Inflammatory macrophage (primary cell): ENCODE measurements around the gene NPHP4.
"Not testable (repeated sequence)": the region's sequence is repeated elsewhere in the genome, so short reads cannot be mapped to it uniquely, and the experiment has no call there.

Source experiments
- DNase-seq, 2 donors: peaks; one replicate each; pipeline ENCODE4 v3.0.0-alpha.2; 2020 to 2022

NPHP4 gene

GRCh38 chr1:5909576-5910275 is 82.5 kb downstream of the NPHP4 start:
- no peak for DNase-seq

- DNase-seq: no peak
Measured at GRCh38 chr1:5908461-5909375, 83.5 kb downstream of the NPHP4 start.

GRCh38 chr1:5907966-5908365 is 84.3 kb downstream of the NPHP4 start:
- DNase-seq: no peak

- DNase-seq: no peak
Measured at GRCh38 chr1:5907386-5907785, 84.8 kb downstream of the NPHP4 start.

- no peak for DNase-seq
Measured at GRCh38 chr1:5906966-5907365, 85.3 kb downstream of the NPHP4 start.

- no peak for DNase-seq
Measured at GRCh38 chr1:5906116-5906515, 86.1 kb downstream of the NPHP4 start.

- no peak for DNase-seq
Measured at GRCh38 chr1:5905436-5905835, 86.8 kb downstream of the NPHP4 start.

- DNase-seq: no peak
Measured at GRCh38 chr1:5904551-5904950, 87.7 kb downstream of the NPHP4 start.

- DNase-seq: no peak
Measured at GRCh38 chr1:5903680-5904079, 88.5 kb downstream of the NPHP4 start.

- no peak for DNase-seq
Measured at GRCh38 chr1:5903031-5903430, 89.2 kb downstream of the NPHP4 start.

GRCh38 chr1:5901841-5902240 is 90.4 kb downstream of the NPHP4 start:
- no peak for DNase-seq

- DNase-seq: no peak
Measured at GRCh38 chr1:5901150-5901549, 91.1 kb downstream of the NPHP4 start.

- DNase-seq: no peak
Measured at GRCh38 chr1:5898266-5898665, 94.0 kb downstream of the NPHP4 start.

GRCh38 chr1:5896706-5897660 is 95.2 kb downstream of the NPHP4 start:
- no peak for DNase-seq

- no peak for DNase-seq
Measured at GRCh38 chr1:5895446-5896406, 96.5 kb downstream of the NPHP4 start.

- not testable (repeated sequence) for DNase-seq
Measured at GRCh38 chr1:5893699-5894278, 98.4 kb downstream of the NPHP4 start.

- DNase-seq: no peak
Measured at GRCh38 chr1:5892329-5892728, 99.9 kb downstream of the NPHP4 start.

GRCh38 chr1:5891736-5892135 is 100.5 kb downstream of the NPHP4 start:
- DNase-seq: no peak

GRCh38 chr1:5891137-5891536 is 101.1 kb downstream of the NPHP4 start:
- no peak for DNase-seq

- no peak for DNase-seq
Measured at GRCh38 chr1:5890346-5891106, 101.7 kb downstream of the NPHP4 start.
